GM19452 (cell line): ENCODE measurements around the gene PADI3.

Experiments used
- ATAC-seq: cut with Tn5 transposase; IDR thresholded peaks from one replicate; pipeline ENCODE4 v1.9.1; 2021; ENCODE audit not compliant: unreplicated experiment

Gene PADI3

GRCh38 chr1:17215545-17215890 is 33.4 kb upstream of the PADI3 start:
- no peak for ATAC-seq

- ATAC-seq = no peak
Observed at GRCh38 chr1:17216078-17216477, 32.8 kb upstream of the PADI3 start.

- ATAC-seq = no peak
Observed at GRCh38 chr1:17217607-17218006, 31.3 kb upstream of the PADI3 start.

GRCh38 chr1:17218939-17219338 is 30.0 kb upstream of the PADI3 start:
- ATAC-seq = no peak

GRCh38 chr1:17220287-17220686 is 28.6 kb upstream of the PADI3 start:
- ATAC-seq = no peak

- no peak for ATAC-seq
Observed at GRCh38 chr1:17222557-17222956, 26.3 kb upstream of the PADI3 start.

GRCh38 chr1:17224434-17224833 is 24.5 kb upstream of the PADI3 start:
- ATAC-seq = no peak

GRCh38 chr1:17225140-17225539 is 23.8 kb upstream of the PADI3 start:
- ATAC-seq = no peak

- ATAC-seq = no peak
Observed at GRCh38 chr1:17227358-17227915, 21.5 kb upstream of the PADI3 start.

GRCh38 chr1:17228619-17229018 is 20.3 kb upstream of the PADI3 start:
- ATAC-seq = no peak

- ATAC-seq = no peak
Observed at GRCh38 chr1:17229379-17229778, 19.5 kb upstream of the PADI3 start.

- ATAC-seq = no peak
Observed at GRCh38 chr1:17230106-17230505, 18.8 kb upstream of the PADI3 start.

- no peak for ATAC-seq
Observed at GRCh38 chr1:17230671-17231310, 18.1 kb upstream of the PADI3 start.

GRCh38 chr1:17232759-17233661 is 15.9 kb upstream of the PADI3 start:
- ATAC-seq = no peak

GRCh38 chr1:17233675-17234320 is 15.1 kb upstream of the PADI3 start:
- no peak for ATAC-seq

GRCh38 chr1:17234405-17234804 is 14.5 kb upstream of the PADI3 start:
- no peak for ATAC-seq

GRCh38 chr1:17235135-17235885 is 13.6 kb upstream of the PADI3 start:
- no peak for ATAC-seq

GRCh38 chr1:17236779-17237560 is 11.9 kb upstream of the PADI3 start:
- no peak for ATAC-seq

GRCh38 chr1:17237561-17237903 is 11.4 kb upstream of the PADI3 start:
- no peak for ATAC-seq

- no peak for ATAC-seq
Observed at GRCh38 chr1:17239420-17239819, 9.5 kb upstream of the PADI3 start.
